Cerebellar nuclear complex (tissue), 1 donor: Measurements from ENCODE around the gene MGST3.
"Not testable (repeated sequence)": the region's sequence is repeated elsewhere in the genome, so short reads cannot be mapped to it uniquely, and the experiment has no call there.

ENCODE experiments used
- DNase-seq, 2 experiments: peaks; one replicate each; lab custom pipeline; 2025; lab: John Stamatoyannopoulos, UW

MGST3 gene

GRCh38 chr1:165629151-165629550 is 1.9 kb upstream of the MGST3 start:
- DNase-seq: no peak

- no peak for DNase-seq
Observed at GRCh38 chr1:165629848-165630628, 996 bp upstream of the MGST3 start.

- no peak for DNase-seq
Observed at GRCh38 chr1:165631342-165632151, 513 bp downstream of the MGST3 start.

- DNase-seq: no peak
Observed at GRCh38 chr1:165632152-165632469, 1.1 kb downstream of the MGST3 start.

- DNase-seq: no peak
Observed at GRCh38 chr1:165632491-165632890, 1.5 kb downstream of the MGST3 start.

- DNase-seq: no peak
Observed at GRCh38 chr1:165633614-165634013, 2.6 kb downstream of the MGST3 start.

GRCh38 chr1:165634154-165634921 is 3.3 kb downstream of the MGST3 start:
- no peak for DNase-seq

- no peak for DNase-seq
Observed at GRCh38 chr1:165635329-165635728, 4.3 kb downstream of the MGST3 start.

- DNase-seq: no peak
Observed at GRCh38 chr1:165635823-165636222, 4.8 kb downstream of the MGST3 start.

- DNase-seq: no peak
Observed at GRCh38 chr1:165637427-165637826, 6.4 kb downstream of the MGST3 start.

GRCh38 chr1:165638211-165638610 is 7.2 kb downstream of the MGST3 start:
- DNase-seq: not testable (repeated sequence)

GRCh38 chr1:165639821-165640623 is 9.0 kb downstream of the MGST3 start:
- no peak for DNase-seq

- no peak for DNase-seq
Observed at GRCh38 chr1:165641231-165641987, 10.4 kb downstream of the MGST3 start.

- DNase-seq: no peak
Observed at GRCh38 chr1:165644064-165644735, 13.2 kb downstream of the MGST3 start.

- DNase-seq: no peak
Observed at GRCh38 chr1:165645654-165646366, 14.8 kb downstream of the MGST3 start.

- no peak for DNase-seq
Observed at GRCh38 chr1:165647517-165647916, 16.5 kb downstream of the MGST3 start.

- no peak for DNase-seq
Observed at GRCh38 chr1:165647970-165648369, 16.9 kb downstream of the MGST3 start.

- no peak for DNase-seq
Observed at GRCh38 chr1:165648919-165649572, 18.0 kb downstream of the MGST3 start.

GRCh38 chr1:165650981-165651625 is 20.1 kb downstream of the MGST3 start:
- no peak for DNase-seq
